GM18508 (cell line): ENCODE measurements around the gene CNPY1.

Experiments used
- ATAC-seq: cut with Tn5 transposase; IDR thresholded peaks from one replicate; pipeline ENCODE4 v1.9.1; 2021; ENCODE audit warnings: moderate number of reproducible peaks; ENCODE audit not compliant: insufficient read depth, unreplicated experiment

Gene CNPY1

DNA sequence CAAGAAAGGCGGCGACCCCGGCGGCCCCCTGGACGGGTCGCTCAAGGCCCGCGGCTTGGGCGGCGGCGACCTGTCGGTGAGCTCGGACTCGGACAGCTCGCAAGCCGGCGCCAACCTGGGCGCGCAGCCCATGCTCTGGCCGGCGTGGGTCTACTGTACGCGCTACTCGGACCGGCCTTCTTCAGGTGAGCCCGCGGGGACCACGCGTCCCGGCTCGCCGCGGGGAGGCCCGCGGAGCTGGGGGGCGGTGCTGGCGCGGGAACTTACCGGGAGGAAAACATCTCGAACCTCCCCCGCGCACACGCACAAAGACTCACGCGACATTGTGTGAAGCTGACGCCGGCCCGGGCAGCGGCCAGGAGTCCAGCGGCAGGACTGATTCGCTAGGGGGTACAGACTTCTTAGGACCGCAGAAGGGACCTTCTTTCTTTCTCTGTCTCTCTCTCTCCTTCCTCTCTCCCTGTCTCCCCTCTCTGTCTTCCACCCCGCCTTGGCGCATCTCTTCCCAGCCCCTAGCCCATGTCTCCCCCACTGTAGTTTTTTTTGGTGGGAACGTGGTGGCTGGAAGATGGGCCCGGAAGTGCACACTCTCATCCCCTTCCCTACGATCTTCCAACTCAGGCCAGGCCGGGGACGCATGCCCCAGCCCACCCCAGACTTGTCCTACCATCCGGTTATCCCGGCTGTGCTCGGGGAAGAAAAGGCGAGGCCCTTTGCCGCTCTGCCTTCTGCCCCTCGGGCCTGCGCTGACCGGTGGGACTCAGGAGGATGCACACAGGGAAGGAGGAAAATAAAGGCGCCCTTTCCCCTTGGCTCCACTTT lies 87.3 kb downstream of the CNPY1 start:
- ATAC-seq: no peak

DNA sequence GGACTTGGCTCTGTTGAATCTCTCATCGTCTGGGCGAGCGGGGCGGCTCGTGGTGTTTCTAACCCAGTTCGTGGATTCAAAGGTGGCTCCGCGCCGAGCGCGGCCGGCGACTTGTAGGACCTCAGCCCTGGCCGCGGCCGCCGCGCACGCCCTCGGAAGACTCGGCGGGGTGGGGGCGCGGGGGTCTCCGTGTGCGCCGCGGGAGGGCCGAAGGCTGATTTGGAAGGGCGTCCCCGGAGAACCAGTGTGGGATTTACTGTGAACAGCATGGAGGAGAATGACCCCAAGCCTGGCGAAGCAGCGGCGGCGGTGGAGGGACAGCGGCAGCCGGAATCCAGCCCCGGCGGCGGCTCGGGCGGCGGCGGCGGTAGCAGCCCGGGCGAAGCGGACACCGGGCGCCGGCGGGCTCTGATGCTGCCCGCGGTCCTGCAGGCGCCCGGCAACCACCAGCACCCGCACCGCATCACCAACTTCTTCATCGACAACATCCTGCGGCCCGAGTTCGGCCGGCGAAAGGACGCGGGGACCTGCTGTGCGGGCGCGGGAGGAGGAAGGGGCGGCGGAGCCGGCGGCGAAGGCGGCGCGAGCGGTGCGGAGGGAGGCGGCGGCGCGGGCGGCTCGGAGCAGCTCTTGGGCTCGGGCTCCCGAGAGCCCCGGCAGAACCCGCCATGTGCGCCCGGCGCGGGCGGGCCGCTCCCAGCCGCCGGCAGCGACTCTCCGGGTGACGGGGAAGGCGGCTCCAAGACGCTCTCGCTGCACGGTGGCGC lies 88.1 kb downstream of the CNPY1 start, which contains the start of gene EN2:
Gene EN2, plus strand, starts transcription at position 19 of the 767 bp plus-strand sequence. Its CDS starts 249 bp downstream, at position 268.
- ATAC-seq: no peak

DNA sequence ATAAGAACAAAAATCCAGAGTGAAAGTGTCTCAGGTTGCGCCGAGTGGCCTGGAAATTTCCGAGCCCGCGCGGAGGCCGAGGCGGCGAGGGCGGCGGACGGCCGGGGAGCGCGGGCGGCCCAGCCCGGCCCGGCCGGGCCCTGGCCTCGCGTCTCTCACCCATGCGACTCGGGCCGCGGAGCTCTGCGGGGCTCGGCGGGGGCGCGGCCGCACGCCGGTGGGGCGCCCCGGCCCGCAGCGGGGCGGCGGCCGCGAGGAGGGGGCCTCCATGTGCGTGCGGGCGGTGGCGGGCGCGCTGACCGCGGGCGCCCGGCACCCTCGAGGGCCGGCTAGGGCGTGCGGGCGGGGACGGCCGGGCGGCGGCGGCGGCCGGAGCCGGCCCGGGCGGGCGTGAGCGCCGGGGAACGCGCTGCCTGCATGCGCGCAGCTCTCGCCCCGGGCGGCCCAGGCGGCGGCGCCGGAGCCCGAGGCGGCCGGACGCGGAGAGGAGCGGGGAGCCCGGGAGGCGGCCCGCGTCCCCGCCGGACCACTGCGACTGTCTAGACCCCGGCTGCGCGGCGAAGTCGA lies 88.7 kb downstream of the CNPY1 start:
- ATAC-seq: no peak

DNA sequence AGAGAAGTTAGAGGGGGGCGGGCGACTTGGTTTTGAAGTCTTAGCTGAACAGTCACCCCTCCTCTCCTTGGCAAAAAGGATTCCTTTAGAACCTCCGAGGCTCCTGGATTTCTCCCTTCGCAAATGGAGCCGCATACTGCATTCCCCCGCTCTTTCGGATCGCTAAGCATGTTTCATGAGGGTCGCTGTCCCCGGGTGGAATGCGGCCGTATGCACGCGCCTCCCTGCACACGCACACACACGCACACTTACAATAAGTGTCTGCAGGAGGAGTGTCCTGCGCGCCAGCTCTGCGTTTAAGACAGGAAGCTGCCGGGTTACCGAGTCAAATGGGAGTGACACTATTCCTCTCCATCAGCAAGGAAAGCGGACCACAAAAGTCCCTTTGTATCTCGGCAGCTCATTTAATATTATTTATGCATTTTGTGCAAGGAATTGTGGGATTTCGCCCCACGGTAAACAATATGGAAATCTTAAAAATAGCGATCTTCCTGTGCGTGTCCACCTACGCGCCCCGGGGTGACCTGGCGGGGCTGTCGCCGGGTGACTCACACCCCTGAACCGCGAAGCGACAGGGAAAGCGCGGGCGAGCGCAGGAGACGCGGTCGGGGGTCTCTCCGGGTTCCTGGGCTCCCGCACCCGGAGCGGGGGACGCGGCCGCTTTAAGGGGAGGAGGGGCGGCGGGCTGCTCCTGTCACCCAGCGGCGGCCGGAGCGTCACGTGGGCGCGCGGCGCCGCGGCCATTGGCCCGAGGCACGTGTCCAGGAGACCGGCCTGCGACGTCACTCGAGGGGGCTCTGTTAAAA lies 89.4 kb downstream of the CNPY1 start:
- no peak for ATAC-seq

- ATAC-seq: no peak
Observed at GRCh38 chr7:155455776-155456737, 90.3 kb downstream of the CNPY1 start.

DNA sequence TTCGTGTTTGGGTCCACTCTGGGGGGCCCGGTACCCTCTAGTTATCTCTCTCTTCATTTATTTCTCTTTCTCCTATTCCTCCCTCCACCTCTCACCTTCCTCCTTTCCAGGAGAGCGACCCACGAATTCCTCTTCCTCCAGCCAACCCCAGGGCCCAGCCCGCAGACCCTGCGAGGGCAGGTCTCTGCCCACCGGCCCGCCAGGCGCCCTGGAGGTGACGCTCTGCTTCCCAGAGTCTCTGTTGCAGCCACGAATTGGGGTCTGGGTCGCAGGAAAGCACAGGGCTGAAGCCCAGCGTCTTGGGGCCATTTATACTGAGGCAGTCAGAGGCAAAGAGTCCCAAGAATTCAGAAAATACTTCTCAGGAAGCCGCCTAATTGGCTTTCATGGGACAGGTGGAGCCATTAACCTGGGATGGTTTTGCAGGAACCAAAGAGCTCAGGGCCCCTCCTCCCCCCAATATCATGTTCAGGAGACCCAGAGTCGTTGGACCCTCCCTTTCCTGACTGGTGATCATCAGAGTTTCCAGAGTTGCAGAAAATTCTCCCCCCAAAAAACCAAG lies 91.1 kb downstream of the CNPY1 start:
- no peak for ATAC-seq

DNA sequence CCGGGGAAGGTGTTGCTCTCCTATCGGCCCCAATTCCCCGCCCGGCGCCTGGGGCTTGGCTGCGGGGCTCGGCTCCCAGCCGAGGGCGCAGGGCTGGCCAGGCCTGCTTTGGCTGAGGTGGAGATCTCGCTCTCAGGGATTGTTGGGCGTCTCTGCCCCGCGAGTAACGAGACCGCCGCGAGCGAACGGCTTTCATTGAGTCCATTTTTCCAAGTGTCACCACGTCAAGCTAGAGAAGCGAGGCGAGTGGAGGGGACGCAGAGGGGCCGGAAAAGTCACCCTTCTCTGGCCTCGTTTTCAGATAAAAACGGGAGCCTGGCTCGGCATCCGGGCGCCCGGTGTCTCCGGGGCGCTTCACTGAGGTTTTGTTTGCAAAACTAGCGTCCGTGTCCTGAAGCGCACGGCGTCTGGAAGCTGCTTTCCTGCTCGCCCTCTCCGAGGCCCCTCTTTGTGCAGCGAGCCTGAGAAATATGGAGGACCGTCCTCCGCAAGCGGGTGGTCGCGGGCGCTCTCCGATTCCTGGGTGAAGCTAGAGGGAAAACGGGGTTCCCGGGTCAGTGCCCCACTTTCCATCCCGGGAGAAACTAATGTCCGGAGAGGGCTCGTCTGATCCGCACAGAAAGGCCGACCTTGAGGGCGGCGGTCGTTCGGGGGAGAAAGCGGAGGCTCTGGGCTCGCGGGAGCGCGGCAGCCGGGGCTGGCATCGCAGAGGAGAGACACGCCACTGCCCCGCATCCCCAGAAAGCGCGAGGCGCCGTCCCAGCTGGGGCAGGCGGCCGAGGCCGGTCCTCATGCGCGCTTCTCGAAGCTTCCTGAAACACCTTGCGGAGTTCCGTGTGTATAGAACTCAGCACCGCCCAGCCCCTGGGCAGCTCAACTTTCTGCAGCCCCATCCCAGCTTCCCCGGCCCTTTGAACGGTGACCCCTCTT lies 91.9 kb downstream of the CNPY1 start:
- no peak for ATAC-seq

DNA sequence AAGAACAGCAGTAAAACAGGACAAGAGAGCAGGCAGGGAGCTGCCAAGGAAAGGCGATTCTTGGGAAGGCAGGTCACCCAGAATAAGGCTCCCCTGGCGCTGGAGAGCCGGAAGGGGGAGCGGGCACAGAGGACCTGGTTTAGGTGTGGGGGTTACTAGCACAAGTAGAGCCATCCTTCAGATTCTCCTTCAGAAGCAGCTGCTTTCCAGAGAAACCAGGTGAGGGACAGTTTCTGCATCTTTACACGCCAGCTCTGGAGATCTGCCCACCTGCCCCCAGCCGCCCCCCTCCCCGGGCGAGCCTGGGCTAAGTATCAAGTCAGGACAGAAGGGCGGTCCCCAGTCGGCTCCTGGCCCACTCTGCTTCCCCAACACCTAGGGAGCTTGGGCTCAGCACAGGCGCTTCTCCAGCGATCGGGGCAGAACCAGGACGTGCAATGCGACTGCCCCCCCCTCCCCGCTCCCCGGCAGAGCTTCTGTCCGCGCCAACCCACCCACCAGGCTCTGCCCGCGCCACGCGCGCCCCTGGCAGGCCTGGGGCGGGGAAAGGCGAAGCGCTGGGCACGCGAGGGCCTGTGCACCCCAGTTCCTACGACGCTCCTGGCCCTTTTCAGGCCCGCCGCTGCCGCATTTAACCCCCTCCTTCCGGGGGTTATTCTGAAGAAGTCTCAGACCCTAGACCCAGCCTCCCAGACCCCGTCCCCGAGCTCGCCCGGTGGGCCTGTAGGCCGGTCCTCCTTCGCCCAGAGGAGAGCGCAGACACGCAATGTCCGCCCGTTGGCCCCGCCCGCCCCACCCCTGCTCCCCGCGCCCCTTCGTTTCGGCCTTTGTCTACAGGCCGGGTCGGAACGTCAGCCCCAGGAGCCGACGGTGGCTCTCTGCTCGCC lies 92.8 kb downstream of the CNPY1 start:
- ATAC-seq: no peak

DNA sequence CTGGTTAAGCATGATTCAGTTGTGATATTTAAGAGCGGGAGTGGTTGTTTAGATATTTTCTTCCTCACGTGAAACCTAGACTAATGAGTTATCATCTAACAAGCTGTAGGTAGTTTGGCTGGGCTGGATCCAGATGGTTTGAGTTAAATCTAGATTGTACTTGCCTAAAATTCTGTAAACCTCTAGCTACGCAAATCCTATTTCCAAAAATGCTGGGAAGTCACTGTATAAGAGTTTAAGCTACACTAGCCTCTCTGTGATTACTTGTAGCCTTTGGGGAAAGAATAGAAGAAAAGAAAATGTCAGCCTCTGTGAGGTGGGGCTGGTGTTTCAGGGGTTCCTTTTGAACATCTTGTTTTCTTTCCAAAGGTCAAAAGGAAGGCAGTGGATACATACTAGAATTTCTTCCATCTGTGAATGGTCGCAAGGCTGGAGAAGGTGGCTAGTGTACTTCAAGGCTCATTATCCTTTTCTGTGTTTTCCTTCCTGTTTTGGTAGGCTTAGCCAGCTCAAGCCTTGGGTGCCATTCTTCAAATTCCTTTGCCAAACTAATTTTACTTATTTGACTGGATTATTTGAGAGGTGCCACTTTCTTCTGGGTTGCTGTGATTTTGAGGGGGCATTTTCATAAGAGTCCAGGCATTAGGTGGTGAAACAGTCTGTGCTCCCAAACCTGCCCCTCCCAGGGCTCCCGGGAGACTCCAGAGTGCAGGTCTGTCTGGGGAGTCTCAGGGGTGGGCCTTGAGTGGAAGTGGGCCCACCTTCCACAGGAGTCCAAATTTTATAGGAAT lies 93.7 kb downstream of the CNPY1 start:
- no peak for ATAC-seq

DNA sequence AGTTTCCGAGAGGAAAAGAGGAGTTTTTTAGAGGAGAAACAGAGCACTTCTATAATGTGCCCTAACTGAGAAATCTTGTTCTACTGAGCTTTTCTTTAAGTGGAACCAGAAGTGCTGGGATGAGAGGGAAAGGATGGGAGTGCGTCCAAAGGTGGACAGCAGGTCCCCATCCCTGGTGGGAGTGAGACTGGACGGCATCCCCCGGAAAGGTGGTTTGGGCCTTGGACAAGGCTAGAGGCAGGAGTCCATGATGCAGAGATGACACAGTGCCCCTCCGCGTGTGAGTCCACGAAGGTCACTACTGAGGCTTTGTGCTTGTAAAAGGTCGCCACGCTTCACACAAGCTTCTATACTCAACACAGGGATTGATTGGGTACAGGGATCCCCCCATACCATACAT lies 94.5 kb downstream of the CNPY1 start:
- no peak for ATAC-seq
